HL-60/S4 treated with retinoic acid at 250 ng/mL for 4 days and 3 days (cell line): ENCODE measurements around the gene TENT4A.
"Not testable (repeated sequence)": the region's sequence is repeated elsewhere in the genome, so short reads cannot be mapped to it uniquely, and the experiment has no call there.

ENCODE experiments used
- in situ Hi-C: fragments of 300-500 bp; cut with MboI; formaldehyde crosslinking; loops from 2 replicates; pipeline ENCODE4 v1.7.0; 2022; ENCODE audit warnings: low sequenced_read_pairs

TENT4A gene

DNA sequence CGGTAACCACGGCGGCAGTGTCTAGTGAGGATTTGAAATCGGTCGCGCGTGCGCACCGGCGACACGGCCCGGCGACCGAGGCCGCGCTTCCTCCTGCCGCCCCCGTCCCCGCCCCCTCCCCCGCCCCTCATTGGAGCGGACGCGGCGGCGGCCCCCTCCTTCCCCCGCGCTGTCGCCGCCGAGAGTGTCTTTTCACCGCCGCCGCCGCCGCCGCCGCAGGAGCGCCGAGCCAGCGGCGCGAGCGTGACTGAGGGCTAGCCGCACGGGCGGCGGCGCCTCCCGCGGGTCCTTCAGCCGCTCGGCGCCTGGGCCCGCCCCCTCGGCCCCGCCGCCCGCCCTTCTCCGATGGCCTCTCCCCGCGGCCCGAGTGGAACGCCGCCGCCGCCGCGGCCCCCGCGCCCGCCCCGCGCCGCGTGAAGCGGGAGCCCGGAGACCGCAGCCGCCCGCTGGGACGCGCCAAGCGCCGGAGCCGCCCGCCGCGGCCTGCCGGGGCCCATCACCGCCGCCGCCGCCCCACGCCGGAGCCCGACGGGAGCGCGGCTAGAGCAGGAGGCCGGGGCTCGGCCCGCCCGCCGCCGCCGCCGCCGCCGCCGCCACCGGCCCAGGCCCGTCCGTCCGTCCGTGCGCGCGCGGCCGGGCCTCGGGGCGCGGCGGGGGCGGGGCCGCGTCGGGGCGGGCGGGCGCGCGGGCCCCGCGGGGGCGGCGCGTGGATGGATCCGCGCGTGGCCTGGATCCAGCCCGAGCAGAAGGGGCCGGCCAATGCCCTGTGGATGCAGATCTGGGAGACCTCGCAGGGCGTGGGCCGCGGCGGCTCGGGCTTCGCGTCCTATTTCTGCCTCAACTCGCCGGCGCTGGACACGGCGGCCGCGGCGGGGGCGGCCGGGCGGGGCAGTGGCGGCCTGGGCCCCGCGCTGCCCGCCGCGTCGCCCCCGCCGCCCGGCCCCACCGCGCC, at the start of gene TENT4A:
TENT4A (plus strand) TSS at position 159 of the 952 bp plus-strand sequence; CDS start at position 711, 552 bp downstream.
- in situ Hi-C loops: no loop called here

DNA sequence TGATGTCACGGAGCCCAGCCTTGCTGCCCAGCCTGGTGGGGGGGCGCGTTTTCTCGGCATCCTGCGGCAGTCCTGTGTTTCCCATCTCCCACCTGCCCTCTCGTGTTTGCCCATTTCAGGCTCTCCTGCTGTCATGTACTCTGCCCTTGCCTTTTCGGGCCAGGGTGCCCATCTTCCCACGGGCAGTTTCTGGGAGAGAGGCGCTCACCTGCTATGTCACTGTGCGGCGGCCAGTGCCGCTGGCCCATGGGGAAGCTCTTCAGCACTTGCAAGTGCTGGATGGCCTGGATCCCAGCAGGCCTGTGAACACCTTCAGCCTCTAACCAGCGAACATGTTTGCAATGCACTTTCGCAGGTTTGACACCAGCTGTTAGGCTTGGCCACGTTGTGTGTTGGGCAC, 46.5 kb upstream of the TENT4A start:
- in situ Hi-C loops: no loop called here

DNA sequence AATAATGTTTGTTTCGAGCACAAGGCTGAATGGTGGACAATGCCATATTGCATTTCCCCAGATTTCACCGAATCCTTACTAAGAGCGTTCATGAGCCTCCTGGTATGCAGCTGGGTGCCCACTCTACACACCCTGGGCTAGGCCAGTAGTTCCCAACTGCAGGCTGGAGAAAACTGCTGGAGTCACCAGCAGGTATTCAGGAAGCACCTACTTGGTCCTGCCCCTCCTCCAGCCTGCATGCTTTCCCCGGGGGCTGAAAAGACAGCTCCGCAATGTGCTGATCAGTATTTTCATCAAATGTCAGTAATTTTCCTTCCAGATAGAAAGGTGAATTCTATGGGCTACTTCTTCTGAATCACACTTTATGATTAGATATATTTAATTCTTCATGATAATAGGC, 45.6 kb upstream of the TENT4A start:
- in situ Hi-C loops: no loop called here

DNA sequence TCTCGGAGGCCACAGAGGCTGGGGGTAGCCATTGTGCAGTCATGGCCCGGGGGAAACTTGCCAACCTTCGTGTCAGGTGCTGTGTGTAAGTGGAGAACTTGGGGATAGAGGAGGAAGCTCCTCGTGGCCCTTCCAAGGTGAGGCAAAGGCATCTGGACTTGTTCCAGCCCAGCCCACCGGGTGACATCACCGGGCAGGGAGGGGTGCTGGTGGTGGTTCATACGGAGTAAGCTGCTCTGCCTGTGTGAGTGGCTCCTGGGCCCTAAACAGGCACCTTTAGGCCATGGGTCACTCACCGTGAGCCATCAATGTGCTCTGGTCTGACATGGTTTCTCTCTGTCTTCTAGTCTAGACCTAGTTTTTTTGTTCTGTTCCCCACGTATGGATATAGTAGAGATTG, 44.5 kb upstream of the TENT4A start:
- in situ Hi-C loops: not testable (repeated sequence)

DNA sequence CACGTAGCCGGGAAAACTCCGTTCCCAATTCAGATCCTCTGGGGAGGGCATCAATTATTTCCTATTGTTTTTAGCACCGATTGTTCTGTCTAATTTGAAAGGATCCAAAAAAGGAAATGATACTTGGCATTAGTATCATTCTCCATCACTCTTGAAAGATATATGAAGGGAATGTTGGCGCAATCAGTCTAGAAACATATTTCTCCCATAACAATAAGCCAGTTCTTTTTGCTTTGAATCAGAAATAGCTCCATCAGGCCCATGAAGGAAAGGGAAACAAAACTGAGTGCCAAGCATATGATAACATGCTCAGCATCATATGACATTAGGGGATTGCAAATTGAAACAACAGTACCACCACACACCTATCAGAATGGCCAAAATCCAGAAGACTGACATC, 40.2 kb upstream of the TENT4A start:
- in situ Hi-C loops: no loop called here

DNA sequence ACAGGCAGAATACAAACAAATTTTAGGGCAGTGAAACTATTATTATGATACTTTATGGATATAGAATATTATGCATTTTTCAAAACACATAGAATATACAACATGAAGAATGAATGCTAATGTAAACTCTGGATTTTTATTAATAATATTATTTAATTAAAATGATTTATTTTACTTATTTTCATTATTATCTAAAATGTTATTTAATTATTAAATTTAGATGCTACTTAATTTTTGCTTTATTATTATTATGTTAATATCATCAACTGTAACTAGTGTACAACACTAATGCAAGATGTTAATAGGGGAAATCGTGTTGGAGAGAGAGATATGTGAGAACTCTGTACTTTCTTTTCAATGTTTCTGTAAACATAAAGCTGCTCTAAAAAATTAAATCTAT, 39.3 kb upstream of the TENT4A start:
- in situ Hi-C loops: no loop called here

DNA sequence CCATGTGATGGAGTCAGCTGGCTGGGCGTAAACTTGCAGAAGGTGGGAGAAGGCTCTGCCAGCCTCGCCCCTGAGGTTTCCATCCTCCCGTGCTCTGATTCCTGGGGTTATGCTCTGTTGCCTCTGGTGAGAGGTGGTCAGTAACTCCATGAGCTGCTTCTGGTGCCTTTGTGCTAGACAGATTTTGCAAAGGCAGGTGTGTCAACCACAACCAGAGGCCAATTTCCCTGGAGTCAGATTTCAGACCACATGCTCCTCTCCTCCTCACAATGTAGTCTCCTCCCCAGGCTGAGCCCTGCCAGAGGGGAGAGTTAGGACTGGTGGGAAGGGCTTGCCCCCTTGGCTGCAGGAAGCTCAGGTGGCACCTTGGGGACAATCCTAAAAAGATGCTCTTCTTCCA, 38.8 kb upstream of the TENT4A start:
- in situ Hi-C loops: no loop called here

DNA sequence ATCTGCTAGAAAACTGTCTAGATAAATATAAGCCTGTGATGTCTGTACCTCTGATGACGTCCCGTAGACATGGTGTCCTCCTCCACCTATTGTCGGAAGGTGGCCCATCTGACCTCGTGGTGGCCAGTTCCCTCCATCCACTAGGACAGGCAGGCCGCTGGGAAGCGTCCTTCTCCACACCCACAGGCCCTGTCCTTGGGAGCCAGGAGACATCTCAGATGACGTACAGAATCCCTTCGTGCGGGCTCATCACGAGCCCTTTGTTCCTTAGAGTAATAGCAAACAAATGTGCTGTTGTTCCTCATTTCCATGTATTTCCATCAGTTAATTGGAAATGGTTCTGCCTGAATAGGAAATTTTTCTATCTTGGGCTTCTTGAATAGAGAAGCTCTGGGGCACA, 38.3 kb upstream of the TENT4A start:
- in situ Hi-C loops: no loop called here

DNA sequence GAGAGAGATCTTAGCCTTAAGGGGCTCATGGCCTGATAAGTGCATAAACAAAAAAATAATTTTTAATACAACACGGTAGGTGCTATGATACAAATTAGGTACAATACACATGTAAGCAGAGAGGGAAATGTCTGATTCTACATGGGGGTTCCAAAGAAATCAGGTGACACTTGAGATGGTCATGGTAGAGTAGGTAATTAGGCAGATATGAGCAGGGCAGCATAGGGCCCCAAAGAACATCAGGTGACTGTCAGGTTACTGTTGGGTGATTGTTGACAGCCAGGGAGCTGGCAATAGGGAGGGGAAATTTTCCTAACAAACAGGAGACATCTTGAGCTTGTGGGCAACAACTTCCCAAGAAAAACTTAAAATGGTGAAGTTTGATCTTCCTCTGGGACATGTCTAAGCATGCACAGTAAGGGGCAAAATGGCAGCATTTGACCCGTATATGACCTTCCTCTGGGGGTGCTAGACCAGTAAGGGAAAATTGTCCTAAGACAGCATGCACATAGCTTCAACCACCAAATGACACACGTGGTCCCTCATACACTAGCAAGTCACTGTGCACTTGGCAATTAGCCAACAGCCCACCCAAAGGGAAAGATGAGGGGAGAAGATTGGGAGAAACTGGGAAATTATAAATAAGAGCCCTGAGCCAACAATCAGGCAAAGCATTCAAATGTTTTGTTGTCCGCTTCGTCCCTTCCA, 37.3 kb upstream of the TENT4A start:
- in situ Hi-C loops: no loop called here

DNA sequence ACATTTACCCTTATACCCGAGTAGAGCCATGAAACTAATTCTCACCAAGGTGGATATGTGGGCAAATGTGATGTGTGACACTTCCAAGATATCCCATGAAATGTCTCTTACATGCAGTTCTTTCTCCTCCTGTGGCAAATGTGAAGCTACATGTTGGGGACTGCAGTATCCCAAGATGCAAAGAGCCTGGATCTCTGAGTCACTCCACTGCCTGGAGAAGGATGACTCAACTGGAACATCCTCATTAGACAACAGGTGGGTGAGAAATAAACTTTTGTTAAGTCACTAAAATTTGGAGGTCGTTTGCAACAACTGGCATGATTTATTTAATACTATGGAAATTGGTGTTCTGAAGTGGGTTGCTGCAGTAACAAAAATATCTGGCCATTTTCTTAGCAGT, 36.5 kb upstream of the TENT4A start:
- in situ Hi-C loops: no loop called here

DNA sequence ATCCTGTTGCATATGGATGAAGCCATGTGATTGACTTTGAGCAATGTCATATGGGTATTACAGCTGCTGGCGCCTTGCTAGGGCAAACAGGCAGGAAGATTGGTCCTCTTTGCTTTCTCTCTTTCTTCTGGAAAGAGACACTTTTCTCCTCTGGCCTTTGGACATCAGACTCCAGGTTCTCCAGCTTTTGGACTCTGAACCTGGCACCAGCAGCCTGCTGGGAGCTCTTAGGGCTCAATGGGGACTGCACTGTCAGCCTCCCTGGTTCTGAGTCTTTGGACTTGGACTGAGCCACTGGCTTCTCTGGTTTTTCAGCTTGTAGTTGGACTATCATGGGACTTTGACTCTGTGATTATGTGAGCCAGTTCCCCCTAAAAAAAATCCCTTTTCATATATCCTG, 34.8 kb upstream of the TENT4A start:
- in situ Hi-C loops: no loop called here

DNA sequence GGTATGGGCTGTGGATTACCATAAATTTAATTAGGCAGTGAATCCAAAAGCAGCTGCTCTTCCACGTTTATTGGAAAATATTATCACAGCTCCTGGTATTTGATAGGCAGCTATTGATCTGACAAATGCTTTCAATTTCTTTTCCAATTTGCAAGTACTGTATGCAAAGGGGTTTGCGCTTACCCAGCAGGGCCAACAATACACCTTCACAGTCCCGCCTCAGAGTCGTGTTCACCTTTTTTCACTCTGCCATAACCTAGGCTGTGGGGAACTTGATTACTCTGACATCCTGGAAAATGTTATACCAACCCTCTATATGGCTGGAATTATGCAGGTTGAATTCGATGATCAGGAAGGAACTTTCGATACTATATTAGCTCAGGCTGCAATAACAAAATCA, 32.3 kb upstream of the TENT4A start:
- in situ Hi-C loops: no loop called here

DNA sequence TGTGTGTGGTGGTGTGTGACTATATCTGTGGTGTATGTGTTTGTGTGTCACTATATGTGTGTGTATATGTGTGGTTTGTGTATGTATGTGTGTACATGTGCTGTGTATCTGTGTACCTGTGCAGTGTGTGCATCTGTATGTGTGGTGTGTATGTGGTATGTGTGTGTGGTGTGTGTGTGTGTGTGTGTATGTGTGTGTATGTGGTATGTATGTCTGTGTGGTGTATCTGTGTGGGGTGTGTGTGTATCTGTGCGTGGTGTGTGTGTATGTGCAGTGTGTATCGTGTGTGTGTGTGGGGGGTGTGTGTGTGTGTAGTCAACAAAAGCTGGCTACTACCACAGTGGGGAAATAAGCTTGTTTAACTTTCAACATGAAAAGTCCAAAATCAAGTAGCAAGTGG, 31.6 kb upstream of the TENT4A start:
- in situ Hi-C loops: no loop called here

DNA sequence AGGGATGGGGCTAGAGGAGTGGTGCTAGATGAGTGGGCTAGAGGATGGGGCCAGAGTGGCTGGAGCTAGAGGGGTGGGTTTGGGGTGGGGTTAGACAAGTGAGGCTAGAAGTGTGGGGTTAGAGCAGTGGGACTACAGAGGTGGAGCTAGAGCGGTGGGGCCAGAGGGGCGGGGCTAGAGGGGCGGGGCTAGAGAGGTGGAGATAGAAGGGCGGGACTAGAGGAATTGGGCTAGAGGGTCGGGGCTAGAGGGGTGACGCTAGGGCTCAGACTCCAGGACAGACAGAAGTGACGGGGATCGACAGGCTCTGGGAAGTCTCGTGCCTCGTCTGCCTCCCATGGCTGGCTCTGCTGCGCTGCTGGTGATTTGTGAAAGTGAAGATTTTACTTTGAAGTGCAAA, 31.0 kb upstream of the TENT4A start:
- in situ Hi-C loops: no loop called here

DNA sequence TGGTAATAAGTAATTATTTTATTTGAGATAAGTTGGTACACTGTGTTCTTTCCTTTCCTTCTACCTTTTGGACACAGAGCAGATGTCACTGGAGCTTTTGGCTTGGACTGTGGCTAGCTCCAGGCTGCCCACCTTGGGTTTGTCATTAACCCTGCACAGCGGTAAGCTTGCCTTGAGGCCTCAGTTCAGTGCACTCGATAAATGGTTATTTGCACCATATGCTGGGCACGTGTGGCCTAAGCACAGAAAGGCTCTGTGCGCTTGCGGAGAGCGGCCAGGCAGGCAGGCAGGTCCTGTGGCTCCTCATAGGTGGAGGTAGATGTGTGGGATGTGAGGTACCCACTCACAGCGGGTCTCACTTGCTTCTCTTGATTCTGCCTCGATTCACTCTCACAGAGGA, 30.0 kb upstream of the TENT4A start:
- in situ Hi-C loops: no loop called here

DNA sequence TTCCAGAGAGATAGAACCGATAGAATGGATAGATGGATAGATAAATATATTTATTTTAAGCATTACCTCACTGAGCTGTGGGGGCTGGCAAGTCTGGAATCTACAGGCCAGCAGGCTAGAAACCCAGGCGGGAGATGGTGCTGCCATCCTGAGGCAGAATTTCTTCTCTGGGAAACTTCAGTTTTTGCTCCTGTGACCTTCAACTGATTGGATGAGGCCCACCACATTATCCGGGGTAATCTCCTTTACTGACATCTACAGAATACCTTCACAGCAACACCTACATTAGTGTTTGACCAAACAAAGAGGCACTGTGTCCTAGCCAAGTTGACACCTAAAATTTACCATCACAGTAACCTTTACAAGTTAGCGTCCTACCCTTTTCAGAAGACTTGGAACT, 29.2 kb upstream of the TENT4A start:
- in situ Hi-C loops: no loop called here

DNA sequence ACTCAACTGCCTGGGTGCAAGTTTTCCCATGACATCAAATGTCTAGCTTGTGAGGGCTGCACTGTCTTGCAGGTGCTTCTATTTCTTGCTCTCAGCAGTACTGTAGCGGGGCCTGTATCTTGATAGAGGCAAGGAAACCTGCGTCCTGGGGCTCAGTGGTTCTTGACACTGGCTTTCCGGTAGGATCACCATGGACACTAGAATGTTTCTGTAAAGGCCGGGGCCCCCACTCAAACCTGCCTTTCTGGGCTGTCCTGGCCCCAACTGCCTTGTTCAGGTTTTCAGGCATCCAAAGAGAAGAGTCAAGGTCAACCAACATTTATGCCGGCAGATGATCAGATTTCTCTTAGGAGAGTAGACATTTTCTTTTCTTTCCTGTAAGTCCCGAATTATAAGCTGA, 26.7 kb upstream of the TENT4A start:
- in situ Hi-C loops: no loop called here

DNA sequence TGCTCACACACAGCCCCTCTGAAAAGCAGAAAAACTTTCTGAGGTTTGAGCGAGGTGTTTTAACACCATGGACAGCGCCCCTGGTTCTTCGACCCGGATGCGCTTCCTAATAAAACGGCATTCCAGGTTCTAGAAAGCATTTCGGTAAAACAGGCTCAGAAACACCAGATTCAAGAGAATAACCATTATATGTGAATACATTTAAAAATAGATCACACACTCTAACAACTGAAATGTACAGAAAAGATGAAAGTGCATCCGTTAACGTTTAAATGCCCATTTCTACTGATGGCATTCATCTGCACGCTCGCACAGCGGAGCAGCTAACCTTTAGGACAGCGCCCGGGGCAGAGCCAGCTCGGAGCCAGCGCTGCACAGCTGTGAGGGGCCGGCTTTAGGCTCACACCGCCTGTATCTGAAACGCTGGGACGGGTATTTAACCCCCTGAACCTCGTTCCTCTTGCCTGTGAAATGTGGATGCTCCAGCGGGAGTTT, 26.3 kb upstream of the TENT4A start:
- in situ Hi-C loops: no loop called here

DNA sequence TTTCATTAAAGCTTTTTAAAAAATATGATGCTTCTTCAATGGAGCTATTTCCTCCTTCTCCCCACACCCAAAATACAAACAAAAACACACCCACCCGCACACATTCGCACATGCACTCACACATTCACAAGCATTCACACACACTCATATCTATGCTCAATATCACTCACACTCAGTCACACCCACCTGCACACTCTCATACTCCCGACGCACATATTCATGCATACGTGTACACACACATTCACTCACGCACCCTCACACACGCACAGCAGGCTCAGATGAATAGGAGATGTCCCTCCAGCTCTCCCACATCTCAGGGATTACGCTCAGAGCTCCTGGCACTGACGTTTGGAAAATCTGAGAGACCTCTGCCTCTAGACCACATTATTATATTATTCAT, 25.7 kb upstream of the TENT4A start:
- in situ Hi-C loops: no loop called here

DNA sequence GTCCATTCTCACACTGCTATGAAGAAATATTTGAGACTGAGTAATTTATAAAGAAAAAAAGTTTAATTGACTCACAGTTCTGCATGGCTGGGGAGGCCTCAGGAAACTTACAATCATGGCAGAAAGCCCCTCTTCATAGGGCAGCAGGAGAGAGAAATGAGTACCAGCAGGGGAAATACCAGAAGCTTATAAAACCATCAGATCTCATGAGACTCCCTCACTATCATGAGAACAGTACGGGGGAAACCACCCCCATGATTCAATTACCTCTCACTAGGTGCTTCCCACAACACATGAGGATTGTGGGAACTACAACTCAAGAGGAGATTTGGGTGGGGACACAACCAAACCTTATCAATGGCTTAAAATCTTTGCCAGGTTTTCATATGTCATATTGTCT, 20.3 kb upstream of the TENT4A start:
- in situ Hi-C loops: no loop called here

DNA sequence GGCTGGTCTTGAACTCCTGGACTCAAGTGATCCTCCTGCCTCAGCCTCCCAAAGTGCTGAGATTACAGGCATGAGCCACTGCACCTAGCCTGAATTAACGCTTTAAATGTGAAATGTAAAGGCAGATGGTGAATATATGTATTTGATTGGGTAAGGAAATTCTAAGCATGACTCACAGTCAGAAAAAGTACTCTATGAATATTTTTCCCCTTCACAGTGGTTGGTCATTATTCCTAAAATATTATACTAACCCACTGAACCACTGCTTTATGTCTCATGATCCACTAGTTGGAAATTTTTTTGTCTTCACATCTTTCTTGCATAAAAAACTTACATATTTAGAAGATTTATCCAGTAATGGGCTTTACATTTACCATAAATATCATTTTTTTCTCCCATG, 14.5 kb upstream of the TENT4A start:
- in situ Hi-C loops: no loop called here

DNA sequence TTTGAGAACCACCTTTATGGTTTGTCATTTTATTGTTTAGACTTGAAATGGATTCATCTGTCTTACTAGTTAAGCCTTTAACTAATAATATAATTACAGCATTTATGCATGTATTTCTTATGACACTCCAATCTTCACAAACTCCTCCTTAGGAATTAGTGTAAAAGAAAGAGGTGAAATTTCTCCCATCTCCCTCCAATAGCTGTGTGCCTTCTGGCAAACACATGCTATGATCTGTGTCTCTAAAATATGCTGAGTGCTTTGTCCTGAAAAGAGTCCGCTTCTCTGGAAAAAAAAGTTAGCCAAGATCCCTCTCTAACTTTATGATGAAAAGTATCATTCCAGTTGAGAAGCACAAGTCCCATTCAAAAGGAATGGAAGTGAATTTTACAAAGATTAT, 13.9 kb upstream of the TENT4A start:
- in situ Hi-C loops: no loop called here
